ENCODE measurements around the gene CSTA.

CSTA gene

GRCh38 chr3:122342803-122343202, 17.8 kb downstream of the CSTA start:
- Histone ChIP-seq H3K9me3 (ENCODE audit: severe bottlenecking) (peaks cover 2% of the 10 kb centered on the region), H3K27me3 (ENCODE audit: insufficient read depth, low read depth, severe bottlenecking) (no peaks in the 10 kb centered on the region), H3K4me3 (ENCODE audit: low read depth, low read length) (no peak overlapping the region), H3K36me3 (no peaks in the 10 kb centered on the region), H3K27ac (no peak overlapping the region)
- DNase-seq = no peak
- no peak for TF ChIP-seq CTCF (IDR thresholded peaks at IDR 0.05; ENCODE audit: low read depth, low read length)

DNA sequence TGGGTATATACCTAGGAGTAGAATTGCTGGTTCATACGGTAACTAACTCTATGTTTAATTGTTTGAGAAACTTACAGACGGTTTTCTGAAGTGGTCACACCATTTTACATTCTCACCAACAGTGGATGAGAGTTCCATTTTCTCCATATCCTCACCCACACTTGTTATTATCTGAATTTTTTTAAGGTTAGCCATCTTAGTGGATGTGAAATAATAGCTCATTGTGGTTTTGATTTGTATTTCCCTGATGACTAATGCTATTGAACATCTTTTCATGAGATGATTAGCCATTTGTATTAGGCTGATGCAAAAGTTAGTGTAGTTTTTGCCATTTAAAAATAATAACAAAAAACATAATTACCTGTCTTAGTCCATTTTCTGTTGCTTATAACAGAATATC, 18.6 kb downstream of the CSTA start:
- no peak overlapping the region for H3K27ac ChIP-seq
- no peak for DNase-seq
- H3K36me3 ChIP-seq = no peaks in the 10 kb centered on the region
- no peak overlapping the region for H3K4me3 ChIP-seq (ENCODE audit: low read depth, low read length)
- H3K9me3 ChIP-seq (ENCODE audit: severe bottlenecking) = peaks cover 2% of the 10 kb centered on the region
- TF ChIP-seq CTCF (IDR thresholded peaks at IDR 0.05; ENCODE audit: low read depth, low read length) = no peak
- H3K27me3 ChIP-seq (ENCODE audit: insufficient read depth, low read depth, severe bottlenecking) = no peaks in the 10 kb centered on the region

- H3K27ac ChIP-seq = no peak overlapping the region
- H3K27me3 ChIP-seq (ENCODE audit: insufficient read depth, low read depth, severe bottlenecking) = no peaks in the 10 kb centered on the region
- no peak overlapping the region for H3K4me3 ChIP-seq (ENCODE audit: low read depth, low read length)
- no peak for DNase-seq
- no peaks in the 10 kb centered on the region for H3K36me3 ChIP-seq
- H3K9me3 ChIP-seq (ENCODE audit: severe bottlenecking) = no peaks in the 10 kb centered on the region
- no peak for TF ChIP-seq CTCF (IDR thresholded peaks at IDR 0.05; ENCODE audit: low read depth, low read length)
Measured at GRCh38 chr3:122349171-122349570, 24.1 kb downstream of the CSTA start.

GRCh38 chr3:122350814-122351418, 25.9 kb downstream of the CSTA start:
- no peaks in the 10 kb centered on the region for H3K9me3 ChIP-seq (ENCODE audit: severe bottlenecking)
- TF ChIP-seq CTCF (IDR thresholded peaks at IDR 0.05; ENCODE audit: low read depth, low read length) = no peak
- H3K4me3 ChIP-seq (ENCODE audit: low read depth, low read length) = no peak overlapping the region
- no peaks in the 10 kb centered on the region for H3K27me3 ChIP-seq (ENCODE audit: insufficient read depth, low read depth, severe bottlenecking)
- no peaks in the 10 kb centered on the region for H3K36me3 ChIP-seq
- H3K27ac ChIP-seq = no peak overlapping the region
- no peak for DNase-seq

- H3K27me3 ChIP-seq (ENCODE audit: insufficient read depth, low read depth, severe bottlenecking) = no peaks in the 10 kb centered on the region
- H3K4me3 ChIP-seq (ENCODE audit: low read depth, low read length) = no peak overlapping the region
- DNase-seq = no peak
- no peak for TF ChIP-seq CTCF (IDR thresholded peaks at IDR 0.05; ENCODE audit: low read depth, low read length)
- H3K27ac ChIP-seq = no peak overlapping the region
- no peaks in the 10 kb centered on the region for H3K9me3 ChIP-seq (ENCODE audit: severe bottlenecking)
- no peaks in the 10 kb centered on the region for H3K36me3 ChIP-seq
Measured at GRCh38 chr3:122351612-122352011, 26.6 kb downstream of the CSTA start.

GRCh38 chr3:122353215-122353614, 28.2 kb downstream of the CSTA start:
- Histone ChIP-seq H3K9me3 (ENCODE audit: severe bottlenecking) (no peaks in the 10 kb centered on the region), H3K4me3 (ENCODE audit: low read depth, low read length) (no peak overlapping the region), H3K36me3 (no peaks in the 10 kb centered on the region), H3K27me3 (ENCODE audit: insufficient read depth, low read depth, severe bottlenecking) (no peaks in the 10 kb centered on the region), H3K27ac (no peak overlapping the region)
- TF ChIP-seq CTCF (IDR thresholded peaks at IDR 0.05; ENCODE audit: low read depth, low read length) = no peak
- no peak for DNase-seq
